Measurements from ENCODE around the gene SPTAN1.

SPTAN1 gene

GRCh38 chr9:128603697-128604096, 51.3 kb downstream of the SPTAN1 start:
- H3K9ac ChIP-seq (ENCODE audit: low read depth, low read length, poor library complexity, severe bottlenecking) = no peak overlapping the region

GRCh38 chr9:128607642-128608350, 55.4 kb downstream of the SPTAN1 start:
- H2AFZ ChIP-seq (ENCODE audit: low read length) = no peak overlapping the region
- no peak overlapping the region for H3K4me2 ChIP-seq (ENCODE audit: low read depth, low read length, poor library complexity, severe bottlenecking)
- no peaks in the 10 kb centered on the region for H4K20me1 ChIP-seq (ENCODE audit: insufficient read depth, low read length, poor library complexity, severe bottlenecking)
- H3K9ac ChIP-seq (ENCODE audit: low read depth, low read length, poor library complexity, severe bottlenecking) = no peak overlapping the region
- H3K9me3 ChIP-seq (ENCODE audit: insufficient read depth, low read depth, low read length) = no peaks in the 10 kb centered on the region
- TF ChIP-seq CTCF (conservative IDR thresholded peaks at IDR 0.05; ENCODE audit: low read length) (no peak), EZH2phosphoT487 (IDR thresholded peaks at IDR 0.05; ENCODE audit: borderline replicate concordance) (no peak)
- peaks cover 57% of the 10 kb centered on the region; the same call in 1 of the 2 replicates for H3K36me3 ChIP-seq (ENCODE audit: insufficient read depth, low read length)
- H3K27me3 ChIP-seq (ENCODE audit: insufficient read depth, low read length, poor library complexity, severe bottlenecking) = no peaks in the 10 kb centered on the region
- H3K4me1 ChIP-seq (ENCODE audit: insufficient read depth, low read length, poor library complexity, severe bottlenecking) = no peaks in the 10 kb centered on the region
- H3K4me3 ChIP-seq (ENCODE audit: low read length, poor library complexity, severe bottlenecking) = no peak overlapping the region
- H3K79me2 ChIP-seq (ENCODE audit: insufficient read depth, low read length) = no peaks in the 10 kb centered on the region
- H3F3A ChIP-seq (ENCODE audit: low read depth) = no peaks in the 10 kb centered on the region
- H3K9me2 ChIP-seq (replicated peaks; ENCODE audit: low read depth, low read length) = no peaks in the 10 kb centered on the region

More at GRCh38 chr9:128603697-128604096, 51.3 kb downstream of the SPTAN1 start:
- no peaks in the 10 kb centered on the region for H3K4me1 ChIP-seq (ENCODE audit: insufficient read depth, low read length, poor library complexity, severe bottlenecking)
- H3K36me3 ChIP-seq (ENCODE audit: insufficient read depth, low read length) = peaks cover 48% of the 10 kb centered on the region; the same call in 1 of the 2 replicates
- H3K27me3 ChIP-seq (ENCODE audit: insufficient read depth, low read length, poor library complexity, severe bottlenecking) = no peaks in the 10 kb centered on the region
- no peak overlapping the region for H3K4me2 ChIP-seq (ENCODE audit: low read depth, low read length, poor library complexity, severe bottlenecking)
- H3F3A ChIP-seq (ENCODE audit: low read depth) = no peaks in the 10 kb centered on the region
- no peaks in the 10 kb centered on the region for H4K20me1 ChIP-seq (ENCODE audit: insufficient read depth, low read length, poor library complexity, severe bottlenecking)
- no peak overlapping the region for H2AFZ ChIP-seq (ENCODE audit: low read length)
- no peaks in the 10 kb centered on the region for H3K79me2 ChIP-seq (ENCODE audit: insufficient read depth, low read length)
- no peak overlapping the region for H3K4me3 ChIP-seq (ENCODE audit: low read length, poor library complexity, severe bottlenecking)
- TF ChIP-seq CTCF (conservative IDR thresholded peaks at IDR 0.05; ENCODE audit: low read length) = no peak
- TF ChIP-seq EZH2phosphoT487 (IDR thresholded peaks at IDR 0.05; ENCODE audit: borderline replicate concordance) = no peak
- no peaks in the 10 kb centered on the region for H3K9me2 ChIP-seq (replicated peaks; ENCODE audit: low read depth, low read length)
- H3K9me3 ChIP-seq (ENCODE audit: insufficient read depth, low read depth, low read length) = no peaks in the 10 kb centered on the region

GRCh38 chr9:128610897-128611296, 58.5 kb downstream of the SPTAN1 start:
- Histone ChIP-seq H3F3A (ENCODE audit: low read depth) (no peaks in the 10 kb centered on the region), H3K9me2 (replicated peaks; ENCODE audit: low read depth, low read length) (no peaks in the 10 kb centered on the region), H3K9ac (ENCODE audit: low read depth, low read length, poor library complexity, severe bottlenecking) (no peak overlapping the region), H3K4me3 (ENCODE audit: low read length, poor library complexity, severe bottlenecking) (no peak overlapping the region), H2AFZ (ENCODE audit: low read length) (no peak overlapping the region), H3K4me1 (ENCODE audit: insufficient read depth, low read length, poor library complexity, severe bottlenecking) (no peaks in the 10 kb centered on the region), H3K79me2 (ENCODE audit: insufficient read depth, low read length) (no peaks in the 10 kb centered on the region), H3K4me2 (ENCODE audit: low read depth, low read length, poor library complexity, severe bottlenecking) (no peak overlapping the region), H3K9me3 (ENCODE audit: insufficient read depth, low read depth, low read length) (no peaks in the 10 kb centered on the region), H4K20me1 (ENCODE audit: insufficient read depth, low read length, poor library complexity, severe bottlenecking) (no peaks in the 10 kb centered on the region), H3K27me3 (ENCODE audit: insufficient read depth, low read length, poor library complexity, severe bottlenecking) (no peaks in the 10 kb centered on the region), H3K36me3 (ENCODE audit: insufficient read depth, low read length) (peaks cover 75% of the 10 kb centered on the region; the same call in 1 of the 2 replicates)
- TF ChIP-seq CTCF (conservative IDR thresholded peaks at IDR 0.05; ENCODE audit: low read length) (no peak), EZH2phosphoT487 (IDR thresholded peaks at IDR 0.05; ENCODE audit: borderline replicate concordance) (no peak)

Measured in Loucy (cell line).